Body of pancreas (tissue), 4 donors: ENCODE data around the gene APOBR. TPM values are rescaled to one million over a fixed set of nuclear protein-coding genes. Genes with fewer than 3 reads are reported as not detected.

Experiments used
- ATAC-seq: fragments of 150-250 bp; one replicate; pipeline ENCODE4 v1.9.1; 2016
- DNase-seq, 4 donors: peaks; one replicate each; pipeline ENCODE4 v3.0.0-alpha.2; 2019
- H3K27ac ChIP-seq, 4 donors: fragments of 200-600 bp; sonication (generic); 1 replicate in 3 of 4; 2 replicates in 1 of 4; pipeline versions ENCODE4 v1.5.1 to v1.6.1; 2016 to 2019; ENCODE audit warnings: mild to moderate bottlenecking in 1 of 4, mixed read lengths in 1 of 4, moderate library complexity in 1 of 4
- H3K27me3 ChIP-seq, 2 donors: fragments of 200-600 bp; sonication (generic); one replicate each; pipeline ENCODE4 v1.6.0; 2016; ENCODE audit warnings: mild to moderate bottlenecking in 1 of 2
- H3K36me3 ChIP-seq, 2 donors: fragments of 200-600 bp; sonication (generic); replicated peaks in 1 of 2; 2 replicates each; pipeline ENCODE4 v1.5.1; 2016; ENCODE audit warnings: low read depth in 2 of 2; ENCODE audit not compliant: insufficient read depth in 1 of 2
- H3K4me1 ChIP-seq: fragments of 200-600 bp; sonication (generic); one replicate; pipeline ENCODE4 v1.6.0; 2016
- H3K4me3 ChIP-seq, 2 donors: fragments of 200-600 bp; sonication (generic); 1 replicate in 1 of 2; 2 replicates in 1 of 2; pipeline ENCODE4 v1.5.1; 2016 to 2019
- H3K9me3 ChIP-seq, 3 donors: fragments of 200-600 bp; sonication (generic); 1 replicate in 2 of 3; 2 replicates in 1 of 3; pipeline ENCODE4 v1.5.1; 2016
- POLR2A ChIP-seq, 3 donors: fragments of 450-650 bp; IDR thresholded peaks; one replicate each; pipeline ENCODE4 v1.6.1; 2016; ENCODE audit warnings: antibody characterized with exemption in 3 of 3, mild to moderate bottlenecking in 2 of 3
- WGBS, 2 donors: methylation state at CpG; one replicate each; pipeline ENCODE4 v1.1.5; 2017; 5-methylcytosine and 5-hydroxymethylcytosine counted together
- intact Hi-C: fragments of 100-400 bp; cut with DNase I; formaldehyde crosslinking; loops from one replicate; pipeline ENCODE4 v1.15.1; 2023
- total RNA-seq, 2 donors: library from RNA; depleted of rRNA; stranded (reverse); fragments of >200 nt; gene quantifications; one replicate each; pipeline ENCODE4 v1.1.0, GENCODE V29; 2016
- TF ChIP-seq, protein P1 (sequence below), 7 experiments: fragments of 450-650 bp in 4 of 7; fragments of 200-600 bp in 3 of 7; sonication (generic) in 3 of 7; IDR thresholded peaks; one replicate each; pipeline ENCODE4 v1.5.1; 2016 to 2019; ENCODE audit warnings: antibody characterized with exemption in 7 of 7

The APOBR gene
- total RNA-seq, 2 donors from 2014 or later: 1.0 to 2.0 TPM

GRCh38 chr16:28503470-28504259, 9.2 kb downstream of the APOBR start:
- intact Hi-C loops: no loop called here
- H3K36me3 ChIP-seq: no peaks in the 10 kb centered on the region
- H3K27ac ChIP-seq: no peak overlapping the region
- H3K9me3 ChIP-seq: no peaks in the 10 kb centered on the region
- WGBS, 2 donors: 81 to 91% methylated on average over 15 of the region's 15 CpGs
- TF ChIP-seq POLR2A (IDR thresholded peaks at IDR 0.05): no peak
- TF ChIP-seq, protein P1, sequence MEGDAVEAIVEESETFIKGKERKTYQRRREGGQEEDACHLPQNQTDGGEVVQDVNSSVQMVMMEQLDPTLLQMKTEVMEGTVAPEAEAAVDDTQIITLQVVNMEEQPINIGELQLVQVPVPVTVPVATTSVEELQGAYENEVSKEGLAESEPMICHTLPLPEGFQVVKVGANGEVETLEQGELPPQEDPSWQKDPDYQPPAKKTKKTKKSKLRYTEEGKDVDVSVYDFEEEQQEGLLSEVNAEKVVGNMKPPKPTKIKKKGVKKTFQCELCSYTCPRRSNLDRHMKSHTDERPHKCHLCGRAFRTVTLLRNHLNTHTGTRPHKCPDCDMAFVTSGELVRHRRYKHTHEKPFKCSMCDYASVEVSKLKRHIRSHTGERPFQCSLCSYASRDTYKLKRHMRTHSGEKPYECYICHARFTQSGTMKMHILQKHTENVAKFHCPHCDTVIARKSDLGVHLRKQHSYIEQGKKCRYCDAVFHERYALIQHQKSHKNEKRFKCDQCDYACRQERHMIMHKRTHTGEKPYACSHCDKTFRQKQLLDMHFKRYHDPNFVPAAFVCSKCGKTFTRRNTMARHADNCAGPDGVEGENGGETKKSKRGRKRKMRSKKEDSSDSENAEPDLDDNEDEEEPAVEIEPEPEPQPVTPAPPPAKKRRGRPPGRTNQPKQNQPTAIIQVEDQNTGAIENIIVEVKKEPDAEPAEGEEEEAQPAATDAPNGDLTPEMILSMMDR (IDR thresholded peaks at IDR 0.05): no peak
- DNase-seq: no peak
- H3K27me3 ChIP-seq: no peaks in the 10 kb centered on the region
- peaks cover 5% of the 10 kb centered on the region for H3K4me1 ChIP-seq
- H3K4me3 ChIP-seq: no peak overlapping the region
- no peak for ATAC-seq

DNA sequence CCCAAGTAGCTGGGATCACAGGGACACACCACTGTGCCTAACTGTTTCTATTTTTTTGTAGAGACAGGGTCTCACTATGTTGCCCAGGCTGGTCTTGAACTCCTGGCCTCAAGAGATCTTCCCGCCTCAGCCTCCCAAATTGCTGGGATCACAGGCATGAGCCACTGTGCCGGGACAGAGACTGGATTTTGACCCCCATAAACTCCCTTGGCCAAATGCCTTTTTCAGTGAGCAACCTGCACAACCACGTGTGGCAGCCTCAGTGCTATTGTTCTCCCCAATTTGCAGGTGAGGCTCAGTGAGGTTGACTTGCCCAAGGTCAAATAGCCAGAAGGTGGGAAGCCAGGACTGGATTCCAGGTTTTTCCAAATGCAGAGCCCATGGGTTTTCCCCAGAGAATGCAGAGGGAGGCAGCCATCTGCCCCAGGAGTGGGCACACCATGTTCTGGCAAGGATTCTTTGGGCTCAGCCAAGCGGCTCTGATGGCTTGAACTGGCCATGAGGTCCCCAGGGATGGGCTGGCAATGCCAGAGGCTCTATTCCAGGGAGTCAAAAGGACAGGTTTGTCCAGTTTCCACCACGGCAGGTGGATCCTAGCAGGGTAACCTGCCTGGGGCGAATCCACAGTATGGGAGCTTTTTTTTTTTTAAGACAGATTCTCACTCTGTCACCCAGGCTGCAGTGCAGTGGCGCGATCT, 10.4 kb downstream of the APOBR start:
- no peaks in the 10 kb centered on the region for H3K9me3 ChIP-seq

GRCh38 chr16:28505489-28506137, 11.2 kb downstream of the APOBR start:
- DNase-seq: no peak
- H3K36me3 ChIP-seq: no peaks in the 10 kb centered on the region
- H3K27ac ChIP-seq: no peak overlapping the region
- no peaks in the 10 kb centered on the region for H3K9me3 ChIP-seq
- WGBS, 2 donors: 76 to 78% methylated on average over 14 of the region's 14 CpGs
- H3K4me1 ChIP-seq: peaks cover 5% of the 10 kb centered on the region
- intact Hi-C loops: no loop called here
- no peak for ATAC-seq
- H3K27me3 ChIP-seq: no peaks in the 10 kb centered on the region
- TF ChIP-seq, protein P1 (IDR thresholded peaks at IDR 0.05): no peak
- no peak for TF ChIP-seq POLR2A (IDR thresholded peaks at IDR 0.05)
- H3K4me3 ChIP-seq: no peak overlapping the region

More for the DNA sequence above, 10.4 kb downstream of the APOBR start:
- DNase-seq: peak in 1 of 4 donors; percentile 21
- H3K27me3 ChIP-seq: no peaks in the 10 kb centered on the region
- no peak for TF ChIP-seq POLR2A (IDR thresholded peaks at IDR 0.05)
- H3K27ac ChIP-seq: no peak overlapping the region
- peak; percentile 52 for ATAC-seq
- no peak overlapping the region for H3K4me3 ChIP-seq
- H3K4me1 ChIP-seq: peaks cover 5% of the 10 kb centered on the region
- WGBS, 2 donors: 66 to 70% methylated on average over 5 to 8 of the region's 8 CpGs
- no peaks in the 10 kb centered on the region for H3K36me3 ChIP-seq
- intact Hi-C loops: no loop called here

- Histone ChIP-seq H3K36me3 (no peaks in the 10 kb centered on the region), H3K27ac (no peak overlapping the region), H3K4me1 (no peaks in the 10 kb centered on the region), H3K27me3 (no peaks in the 10 kb centered on the region), H3K4me3 (no peak overlapping the region), H3K9me3 (no peaks in the 10 kb centered on the region)
- DNase-seq: no peak
- TF ChIP-seq, protein P1 (IDR thresholded peaks at IDR 0.05): no peak
- no peak for TF ChIP-seq POLR2A (IDR thresholded peaks at IDR 0.05)
- no peak for ATAC-seq
- intact Hi-C loops: no loop called here
- WGBS, 2 donors: 75 to 81% methylated on average over 3 of the region's 3 CpGs
Measured at GRCh38 chr16:28511031-28511430, 16.6 kb downstream of the APOBR start.
